VCaP (cell line): ENCODE measurements around the gene NACC1.

Source experiments
- H3K27ac ChIP-seq: fragments of 450-650 bp; 2 replicates; pipeline ENCODE4 v1.5.1; 2017
- CTCF ChIP-seq: fragments of 450-650 bp; conservative IDR thresholded peaks from 2 replicates; pipeline ENCODE4 v1.5.1; 2017; ENCODE audit warnings: mild to moderate bottlenecking, moderate library complexity

NACC1 gene

GRCh38 chr19:13135068-13136062 lies 17.3 kb downstream of the NACC1 start:
- H3K27ac ChIP-seq, result no peak overlapping the region
- no peak for TF ChIP-seq CTCF

GRCh38 chr19:13137290-13137794 lies 19.3 kb downstream of the NACC1 start:
- no peak overlapping the region for H3K27ac ChIP-seq
- no peak for TF ChIP-seq CTCF

GRCh38 chr19:13138171-13138915 lies 20.3 kb downstream of the NACC1 start:
- H3K27ac ChIP-seq, result no peak overlapping the region
- TF ChIP-seq CTCF, result no peak

- no peak overlapping the region for H3K27ac ChIP-seq
- no peak for TF ChIP-seq CTCF
Observed at GRCh38 chr19:13138916-13139198, 20.8 kb downstream of the NACC1 start.

- TF ChIP-seq CTCF, result no peak
- H3K27ac ChIP-seq, result no peak overlapping the region
Observed at GRCh38 chr19:13139633-13140311, 21.7 kb downstream of the NACC1 start.

GRCh38 chr19:13146763-13147563 lies 28.9 kb downstream of the NACC1 start:
- TF ChIP-seq CTCF, result no peak
- H3K27ac ChIP-seq, result no peak overlapping the region

- H3K27ac ChIP-seq, result peak overlapping the region; percentile 95
Observed at GRCh38 chr19:13149173-13149627, 31.1 kb downstream of the NACC1 start.
